DMS114 treated with DMSO at 0.1 percent for 48 hours (cell line): ENCODE measurements around the gene JAML.

Source experiments
- DNase-seq: peaks from one replicate; lab custom pipeline; 2025; ENCODE audit not compliant: unreplicated experiment; lab: John Stamatoyannopoulos, UW

Gene JAML, protein sequence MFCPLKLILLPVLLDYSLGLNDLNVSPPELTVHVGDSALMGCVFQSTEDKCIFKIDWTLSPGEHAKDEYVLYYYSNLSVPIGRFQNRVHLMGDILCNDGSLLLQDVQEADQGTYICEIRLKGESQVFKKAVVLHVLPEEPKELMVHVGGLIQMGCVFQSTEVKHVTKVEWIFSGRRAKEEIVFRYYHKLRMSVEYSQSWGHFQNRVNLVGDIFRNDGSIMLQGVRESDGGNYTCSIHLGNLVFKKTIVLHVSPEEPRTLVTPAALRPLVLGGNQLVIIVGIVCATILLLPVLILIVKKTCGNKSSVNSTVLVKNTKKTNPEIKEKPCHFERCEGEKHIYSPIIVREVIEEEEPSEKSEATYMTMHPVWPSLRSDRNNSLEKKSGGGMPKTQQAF

GRCh38 chr11:118224511-118225188 is at the start of gene JAML:
TSS of gene JAML (minus strand) at chr11:118225011. CDS start at chr11:118214866, 10,145 bp downstream.
- no peak for DNase-seq

DNA sequence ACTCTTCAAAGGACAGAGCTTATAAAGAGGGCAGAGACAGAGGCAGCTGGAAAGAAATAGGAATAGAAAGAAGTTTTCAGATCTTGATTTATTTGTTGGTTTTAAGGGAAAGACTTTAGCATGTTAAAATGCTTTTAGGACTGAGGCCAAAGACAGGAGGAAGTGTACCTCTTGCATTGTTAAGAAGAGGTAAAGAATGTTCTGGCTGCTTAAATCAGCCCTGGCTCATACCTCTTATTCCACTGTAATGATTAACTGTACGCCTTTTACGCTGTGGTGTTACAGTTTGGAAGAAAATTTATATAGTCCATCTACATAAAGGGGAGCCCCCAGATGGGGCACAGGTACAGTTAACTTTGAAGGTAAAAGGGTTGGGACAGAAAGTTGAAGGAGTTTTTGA is 49.4 kb upstream of the JAML start:
- DNase-seq = no peak

- DNase-seq = no peak
Measured at GRCh38 chr11:118272001-118272400, 47.2 kb upstream of the JAML start.

DNA sequence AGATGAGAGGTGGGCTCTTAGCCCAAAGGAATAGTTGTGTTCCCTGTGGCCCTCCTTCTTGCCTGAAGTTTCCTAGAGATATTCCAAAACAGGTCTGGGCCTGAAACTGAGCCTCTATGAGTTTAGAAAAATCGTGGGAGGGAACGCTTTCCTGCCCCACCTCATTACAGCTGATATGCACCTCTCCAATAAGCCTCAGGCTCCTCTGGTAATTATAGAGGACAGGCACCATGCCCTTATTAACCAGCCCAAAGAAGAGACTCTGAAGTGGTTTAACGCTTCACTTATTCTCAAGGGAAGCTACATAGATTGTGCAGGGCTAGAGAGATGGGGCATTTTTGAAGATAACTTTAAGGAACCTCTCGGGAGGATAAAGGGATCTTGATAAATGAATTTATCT is 42.7 kb upstream of the JAML start:
- no peak for DNase-seq

DNA sequence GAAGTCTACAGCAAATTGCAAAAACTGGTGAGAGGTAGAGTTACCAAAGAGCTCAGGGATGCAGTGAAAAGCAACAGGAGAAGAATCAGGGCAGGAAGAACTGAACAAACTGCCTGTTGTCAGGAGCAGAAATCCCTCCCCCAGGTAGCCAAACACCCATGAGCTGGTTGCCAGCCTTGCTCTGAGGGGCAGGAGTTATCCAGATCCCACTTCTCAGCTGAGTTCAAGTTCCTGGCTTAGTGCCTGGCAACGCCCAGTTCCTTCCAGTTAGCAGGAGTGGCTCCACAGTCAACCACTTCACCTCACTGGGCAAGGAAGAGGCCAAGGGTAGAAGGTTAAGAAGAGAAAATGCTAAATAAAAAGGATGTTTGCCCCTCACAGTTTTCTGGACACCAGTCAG is 41.1 kb upstream of the JAML start:
- DNase-seq = no peak

DNA sequence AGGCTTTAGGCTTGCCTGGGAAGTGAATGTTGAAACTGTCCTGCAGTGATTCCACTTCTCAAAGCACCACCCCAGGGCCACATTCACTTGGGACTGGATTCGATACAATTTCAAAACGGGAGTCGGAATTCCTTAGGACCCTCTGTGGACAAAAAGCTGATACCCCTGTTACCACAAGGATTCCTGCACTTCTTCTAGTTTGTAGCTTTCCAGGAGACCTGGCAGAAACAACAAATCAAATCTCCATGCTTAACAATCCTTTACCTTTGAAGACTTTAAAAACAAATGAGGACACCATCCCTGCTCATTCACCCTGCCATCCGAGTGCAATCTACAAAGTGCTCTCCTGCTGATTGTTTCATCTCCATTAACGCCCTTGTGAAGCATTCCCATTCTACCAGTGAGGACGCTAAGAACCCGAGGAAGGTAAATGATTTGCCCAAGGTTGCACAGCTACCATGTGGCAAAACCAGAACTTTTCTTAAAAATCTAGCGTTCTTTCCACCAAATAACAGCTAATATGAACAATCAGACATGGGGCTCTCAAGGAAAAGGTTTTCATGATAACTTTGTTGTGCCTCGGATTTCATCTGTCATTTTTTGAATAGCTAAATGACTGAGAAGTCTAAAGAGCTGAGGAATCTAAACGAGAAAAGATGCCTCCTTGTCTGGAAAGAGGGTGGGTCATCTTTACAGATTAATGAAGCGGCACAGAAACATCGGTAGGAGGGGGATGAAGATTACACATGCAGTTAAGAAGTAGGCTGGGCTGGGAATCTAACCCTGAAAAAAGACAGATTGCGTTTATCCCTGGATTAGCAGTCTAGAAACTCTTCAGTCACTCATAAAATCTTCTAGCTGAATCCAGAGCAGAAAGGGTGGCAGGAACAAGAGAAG is 40.0 kb upstream of the JAML start:
- DNase-seq = no peak

- no peak for DNase-seq
Measured at GRCh38 chr11:118263695-118264568, 39.1 kb upstream of the JAML start, which contains the start of gene MPZL2. TSS of gene MPZL2 (minus strand) at chr11:118264297. CDS start at chr11:118264153, 144 bp downstream.

- DNase-seq = no peak
Measured at GRCh38 chr11:118263112-118263511, 38.3 kb upstream of the JAML start.

DNA sequence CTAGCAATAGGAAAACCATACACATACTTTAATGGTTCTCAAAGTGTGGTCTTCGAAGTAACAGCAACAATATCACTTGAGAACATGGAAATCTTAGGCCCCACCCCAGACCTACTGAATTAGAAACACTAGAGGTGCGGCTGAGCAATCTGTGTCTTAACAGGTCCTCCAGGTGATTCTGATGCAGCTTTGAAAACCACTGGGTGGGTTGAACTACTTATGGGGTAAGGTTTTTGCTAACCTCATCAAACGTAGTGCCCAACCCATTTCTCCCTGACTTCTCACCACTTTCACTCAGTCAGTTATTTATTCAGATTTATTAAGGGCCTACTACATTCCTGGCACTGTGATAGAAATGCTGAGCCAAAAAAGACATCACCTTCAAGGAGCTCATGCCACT is 35.5 kb upstream of the JAML start:
- no peak for DNase-seq

DNA sequence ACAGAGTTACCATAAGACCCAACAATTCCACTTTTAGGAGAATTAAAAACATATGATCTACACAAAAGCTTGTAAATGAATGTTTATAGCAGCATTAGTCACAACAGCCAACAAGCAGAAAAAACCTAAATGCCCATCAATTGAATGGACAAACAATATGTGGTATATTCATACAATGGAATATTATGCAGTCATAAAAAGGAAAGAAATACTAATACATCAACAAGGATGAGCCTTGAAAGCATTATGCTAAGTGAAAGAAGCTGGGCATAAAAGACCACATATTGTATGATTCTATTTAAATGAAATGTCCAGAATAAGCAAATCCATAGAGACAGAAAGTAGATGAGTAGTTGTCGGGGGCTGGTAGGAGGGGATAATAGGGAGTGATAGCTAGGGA is 34.3 kb upstream of the JAML start:
- DNase-seq = no peak

DNA sequence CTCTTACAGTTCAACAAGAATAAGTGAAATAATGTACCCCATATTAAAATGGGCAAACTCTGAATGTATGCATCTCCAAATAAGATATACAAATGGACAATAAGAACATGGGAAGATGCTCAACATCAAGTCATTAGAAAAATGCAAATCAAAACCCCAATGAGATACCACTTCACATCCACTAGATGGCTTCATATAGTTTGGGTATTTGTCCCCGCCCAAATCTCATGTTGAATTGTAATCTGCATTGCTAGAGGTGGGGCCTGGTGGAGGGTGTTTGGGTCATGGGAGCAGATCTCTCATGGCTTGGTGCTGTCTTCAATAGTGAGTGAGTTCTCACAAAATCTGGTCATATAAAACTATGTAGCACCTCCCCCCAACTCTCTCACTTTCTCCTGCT is 33.6 kb upstream of the JAML start:
- no peak for DNase-seq

GRCh38 chr11:118252688-118253087 is 27.9 kb upstream of the JAML start:
- DNase-seq = no peak

- DNase-seq = peak; percentile 63
Measured at GRCh38 chr11:118251858-118252652, 27.2 kb upstream of the JAML start, which contains the start of gene MPZL3. TSS of gene MPZL3 (minus strand) at chr11:118252365. CDS start at chr11:118252294, 71 bp downstream.

DNA sequence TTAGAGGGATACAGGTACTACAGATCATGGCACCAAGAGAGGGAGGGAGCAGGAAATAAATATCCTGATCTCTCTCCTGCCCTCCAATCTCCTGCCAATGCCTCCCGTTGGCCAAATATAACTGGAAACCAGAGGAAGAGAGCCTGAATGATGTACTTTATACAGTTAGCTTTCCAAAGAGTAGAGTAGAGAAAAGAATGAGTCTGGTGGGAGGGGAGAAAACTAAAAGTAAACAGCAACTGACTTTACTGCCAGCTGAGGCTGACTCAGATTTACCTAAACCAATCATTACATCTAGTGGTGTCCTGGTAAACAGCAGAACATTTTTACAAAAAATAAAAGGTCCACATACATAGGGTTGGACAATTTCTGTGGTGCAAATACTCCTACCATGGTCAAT is 22.2 kb upstream of the JAML start:
- DNase-seq = no peak

GRCh38 chr11:118245936-118246562 is 21.2 kb upstream of the JAML start:
- DNase-seq = no peak

DNA sequence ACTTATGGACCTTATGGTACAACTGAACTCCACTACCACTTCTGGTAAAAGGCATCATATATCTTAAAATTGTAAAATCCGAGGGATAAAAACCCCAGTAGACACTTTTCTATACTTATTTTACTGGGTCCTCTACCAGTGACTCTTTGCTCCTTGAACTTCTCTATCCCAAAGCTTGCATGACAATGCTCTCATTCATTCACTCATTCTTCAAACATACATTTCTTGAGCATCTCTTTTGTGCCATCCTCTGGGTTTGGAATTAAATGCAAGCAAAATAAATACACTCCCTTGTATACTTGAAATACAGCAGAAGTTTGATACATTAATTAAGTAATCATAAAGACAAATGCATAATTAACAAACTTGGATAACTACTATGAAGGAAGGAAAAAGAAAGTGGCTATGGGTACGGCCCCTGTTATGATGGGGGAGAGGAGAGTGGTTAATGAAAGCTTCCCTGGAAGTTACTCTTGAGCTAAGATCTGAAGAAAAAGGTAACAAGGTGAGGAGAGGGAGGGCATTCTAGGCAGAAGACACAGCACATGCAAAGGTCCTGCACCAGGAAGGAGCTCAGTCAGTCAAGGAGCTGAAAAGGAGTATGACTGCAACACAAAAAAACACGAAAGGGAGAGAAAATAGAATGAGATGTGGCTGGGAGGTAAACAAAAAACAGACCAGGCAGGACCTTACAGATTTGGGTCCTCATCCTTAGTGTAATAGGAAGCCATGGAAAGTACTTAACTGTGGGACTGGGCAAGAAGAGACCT is 19.4 kb upstream of the JAML start:
- DNase-seq = no peak

DNA sequence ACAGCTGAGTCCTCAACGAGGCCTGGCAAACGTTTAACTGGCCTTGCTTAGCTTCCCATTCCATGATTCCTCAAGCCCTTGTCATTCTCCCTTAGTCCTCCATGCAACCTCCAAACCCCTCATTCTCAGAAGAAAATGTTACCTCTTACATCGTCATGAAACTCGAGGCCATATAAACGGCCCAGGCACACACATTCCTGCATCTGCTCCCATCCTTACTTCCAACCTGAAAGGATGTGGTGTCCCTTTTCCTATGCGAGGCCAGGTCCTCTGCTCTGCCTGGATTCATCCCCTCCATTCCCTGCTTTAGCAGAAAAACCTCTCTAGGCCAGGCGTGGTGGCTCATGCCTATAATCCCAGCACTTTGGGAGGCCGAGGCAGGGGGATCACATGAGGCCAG is 18.4 kb upstream of the JAML start:
- no peak for DNase-seq

- DNase-seq = no peak
Measured at GRCh38 chr11:118241764-118242098, 16.9 kb upstream of the JAML start.
